ENCODE data around the gene OR8K5.
"Not testable (repeated sequence)": the region's sequence is repeated elsewhere in the genome, so short reads cannot be mapped to it uniquely, and the experiment has no call there.

The OR8K5 gene

GRCh38 chr11:56163804-56164203, 3.7 kb upstream of the OR8K5 start:
- Histone ChIP-seq H2BK5ac (ENCODE audit: low read depth, low read length, poor library complexity, severe bottlenecking) (no peak overlapping the region), H2AFZ (ENCODE audit: low read depth, low read length) (no peak overlapping the region), H2BK12ac (ENCODE audit: low read length in 2 of 2) (no peak overlapping the region), H3K14ac (ENCODE audit: low read length in 2 of 2) (no peak overlapping the region), H4K8ac (ENCODE audit: low read length) (no peak overlapping the region), H3K23ac (ENCODE audit: low read length in 2 of 2) (no peak overlapping the region), H3K27ac (ENCODE audit: low read length, poor library complexity, severe bottlenecking) (no peak overlapping the region), H3K4me1 (ENCODE audit: control insufficient read depth, insufficient read depth, low read depth, low read length) (no peaks in the 10 kb centered on the region), H3K4me2 (ENCODE audit: low read length, poor library complexity, severe bottlenecking) (no peak overlapping the region), H3K4me3 (ENCODE audit: insufficient read depth in 1 of 2, low read depth in 1 of 2, low read length in 2 of 2) (no peak overlapping the region), H3K27me3 (ENCODE audit: control insufficient read depth in 1 of 2, insufficient read depth in 1 of 2, low read length in 2 of 2) (no peaks in the 10 kb centered on the region), H3K4ac (ENCODE audit: low read depth in 1 of 2, low read length in 2 of 2) (no peak overlapping the region), H2AK5ac (ENCODE audit: low read length, severe bottlenecking) (no peak overlapping the region), H4K91ac (ENCODE audit: low read length) (no peak overlapping the region), H2BK15ac (ENCODE audit: low read depth, poor library complexity, severe bottlenecking) (no peak overlapping the region), H3K9ac (ENCODE audit: low read length) (no peak overlapping the region), H3K9me3 (ENCODE audit: control insufficient read depth, low read length) (no peaks in the 10 kb centered on the region), H3K18ac (ENCODE audit: low read depth in 1 of 2, low read length in 2 of 2) (no peak overlapping the region), H3K36me3 (ENCODE audit: control insufficient read depth in 1 of 2, insufficient read depth in 2 of 2, low read depth in 1 of 2, low read length in 2 of 2) (no peaks in the 10 kb centered on the region), H3K79me1 (replicated peaks; ENCODE audit: low read length, poor library complexity, severe bottlenecking) (no peaks in the 10 kb centered on the region), H2BK120ac (ENCODE audit: low read depth, low read length) (no peak overlapping the region)
- WGBS, result 45% methylated on average over 2 of the region's 3 CpGs
- no peak for DNase-seq

GRCh38 chr11:56152333-56152732, 7.8 kb downstream of the OR8K5 start:
- DNase-seq, result no peak
- Histone ChIP-seq H3K14ac (ENCODE audit: low read length in 2 of 2) (no peak overlapping the region), H2BK5ac (ENCODE audit: low read depth, low read length, poor library complexity, severe bottlenecking) (no peak overlapping the region), H3K4ac (ENCODE audit: low read depth in 1 of 2, low read length in 2 of 2) (no peak overlapping the region), H3K9ac (ENCODE audit: low read length) (no peak overlapping the region), H4K91ac (ENCODE audit: low read length) (no peak overlapping the region), H2BK120ac (ENCODE audit: low read depth, low read length) (no peak overlapping the region), H3K79me1 (replicated peaks; ENCODE audit: low read length, poor library complexity, severe bottlenecking) (no peaks in the 10 kb centered on the region), H4K8ac (ENCODE audit: low read length) (no peak overlapping the region), H3K36me3 (ENCODE audit: control insufficient read depth in 1 of 2, insufficient read depth in 2 of 2, low read depth in 1 of 2, low read length in 2 of 2) (no peaks in the 10 kb centered on the region), H3K9me3 (ENCODE audit: control insufficient read depth, low read length) (peaks cover 36% of the 10 kb centered on the region), H3K4me2 (ENCODE audit: low read length, poor library complexity, severe bottlenecking) (no peak overlapping the region), H2BK15ac (ENCODE audit: low read depth, poor library complexity, severe bottlenecking) (no peak overlapping the region), H3K4me3 (ENCODE audit: insufficient read depth in 1 of 2, low read depth in 1 of 2, low read length in 2 of 2) (no peak overlapping the region), H3K27me3 (ENCODE audit: control insufficient read depth in 1 of 2, insufficient read depth in 1 of 2, low read length in 2 of 2) (no peaks in the 10 kb centered on the region), H3K27ac (ENCODE audit: low read length, poor library complexity, severe bottlenecking) (no peak overlapping the region), H2BK12ac (ENCODE audit: low read length in 2 of 2) (no peak overlapping the region), H3K4me1 (ENCODE audit: control insufficient read depth, insufficient read depth, low read depth, low read length) (no peaks in the 10 kb centered on the region), H3K23ac (ENCODE audit: low read length in 2 of 2) (no peak overlapping the region), H2AFZ (ENCODE audit: low read depth, low read length) (no peak overlapping the region), H2AK5ac (ENCODE audit: low read length, severe bottlenecking) (no peak overlapping the region), H3K18ac (ENCODE audit: low read depth in 1 of 2, low read length in 2 of 2) (no peak overlapping the region)
- WGBS, result 87% methylated on average over 15 of the region's 15 CpGs

GRCh38 chr11:56151376-56151775, 8.7 kb downstream of the OR8K5 start:
- 29% methylated on average over 1 of the region's 1 CpG for whole genome bisulfite sequencing
- H3K14ac ChIP-seq (ENCODE audit: low read length in 2 of 2), result no peak overlapping the region

GRCh38 chr11:56143681-56144080, 16.4 kb downstream of the OR8K5 start:
- H2BK15ac ChIP-seq (ENCODE audit: low read depth, poor library complexity, severe bottlenecking), result not testable (repeated sequence)
- 100% methylated on average over 3 of the region's 30 CpGs for WGBS

More at GRCh38 chr11:56151376-56151775, 8.7 kb downstream of the OR8K5 start:
- Histone ChIP-seq H3K4me3 (ENCODE audit: insufficient read depth in 1 of 2, low read depth in 1 of 2, low read length in 2 of 2) (no peak overlapping the region), H2BK5ac (ENCODE audit: low read depth, low read length, poor library complexity, severe bottlenecking) (no peak overlapping the region), H3K27me3 (ENCODE audit: control insufficient read depth in 1 of 2, insufficient read depth in 1 of 2, low read length in 2 of 2) (no peaks in the 10 kb centered on the region), H3K9ac (ENCODE audit: low read length) (no peak overlapping the region), H3K23ac (ENCODE audit: low read length in 2 of 2) (no peak overlapping the region), H3K36me3 (ENCODE audit: control insufficient read depth in 1 of 2, insufficient read depth in 2 of 2, low read depth in 1 of 2, low read length in 2 of 2) (no peaks in the 10 kb centered on the region), H2AFZ (ENCODE audit: low read depth, low read length) (no peak overlapping the region), H4K8ac (ENCODE audit: low read length) (no peak overlapping the region), H3K18ac (ENCODE audit: low read depth in 1 of 2, low read length in 2 of 2) (no peak overlapping the region), H4K91ac (ENCODE audit: low read length) (no peak overlapping the region), H2BK15ac (ENCODE audit: low read depth, poor library complexity, severe bottlenecking) (no peak overlapping the region), H2BK12ac (ENCODE audit: low read length in 2 of 2) (no peak overlapping the region), H3K4me1 (ENCODE audit: control insufficient read depth, insufficient read depth, low read depth, low read length) (no peaks in the 10 kb centered on the region), H2AK5ac (ENCODE audit: low read length, severe bottlenecking) (no peak overlapping the region), H3K79me1 (replicated peaks; ENCODE audit: low read length, poor library complexity, severe bottlenecking) (no peaks in the 10 kb centered on the region), H3K4me2 (ENCODE audit: low read length, poor library complexity, severe bottlenecking) (no peak overlapping the region), H3K9me3 (ENCODE audit: control insufficient read depth, low read length) (peaks cover 35% of the 10 kb centered on the region), H2BK120ac (ENCODE audit: low read depth, low read length) (no peak overlapping the region), H3K27ac (ENCODE audit: low read length, poor library complexity, severe bottlenecking) (no peak overlapping the region), H3K4ac (ENCODE audit: low read depth in 1 of 2, low read length in 2 of 2) (no peak overlapping the region)
- no peak for DNase-seq

More at GRCh38 chr11:56143681-56144080, 16.4 kb downstream of the OR8K5 start:
- H3K27me3 ChIP-seq (ENCODE audit: control insufficient read depth in 1 of 2, insufficient read depth in 1 of 2, low read length in 2 of 2); H2BK120ac ChIP-seq (ENCODE audit: low read depth, low read length); DNase-seq; H3K9ac ChIP-seq (ENCODE audit: low read length); H2AFZ ChIP-seq (ENCODE audit: low read depth, low read length); H3K23ac ChIP-seq (ENCODE audit: low read length in 2 of 2); H3K4me1 ChIP-seq (ENCODE audit: control insufficient read depth, insufficient read depth, low read depth, low read length); H3K27ac ChIP-seq (ENCODE audit: low read length, poor library complexity, severe bottlenecking); H3K14ac ChIP-seq (ENCODE audit: low read length in 2 of 2); H2AK5ac ChIP-seq (ENCODE audit: low read length, severe bottlenecking); H4K8ac ChIP-seq (ENCODE audit: low read length); H3K4ac ChIP-seq (ENCODE audit: low read depth in 1 of 2, low read length in 2 of 2); H3K79me1 ChIP-seq (replicated peaks; ENCODE audit: low read length, poor library complexity, severe bottlenecking); H3K36me3 ChIP-seq (ENCODE audit: control insufficient read depth in 1 of 2, insufficient read depth in 2 of 2, low read depth in 1 of 2, low read length in 2 of 2); H3K18ac ChIP-seq (ENCODE audit: low read depth in 1 of 2, low read length in 2 of 2); H4K91ac ChIP-seq (ENCODE audit: low read length); H2BK12ac ChIP-seq (ENCODE audit: low read length in 2 of 2); H3K4me3 ChIP-seq (ENCODE audit: insufficient read depth in 1 of 2, low read depth in 1 of 2, low read length in 2 of 2); H3K4me2 ChIP-seq (ENCODE audit: low read length, poor library complexity, severe bottlenecking); H2BK5ac ChIP-seq (ENCODE audit: low read depth, low read length, poor library complexity, severe bottlenecking): not testable (repeated sequence)
- H3K9me3 ChIP-seq (ENCODE audit: control insufficient read depth, low read length), result peaks cover 10% of the 10 kb centered on the region

Measured in mesenchymal stem cell (in vitro differentiated cells and primary cell).